OCI-LY7 (cell line): ENCODE measurements around the gene SPEN.
"Not testable (repeated sequence)": the region's sequence is repeated elsewhere in the genome, so short reads cannot be mapped to it uniquely, and the experiment has no call there.

ENCODE experiments used
- CTCF ChIP-seq: fragments of 200-600 bp; sonication (generic); conservative IDR thresholded peaks from 2 replicates; pipeline ENCODE4 v1.5.1; 2014; ENCODE audit warnings: mild to moderate bottlenecking, antibody characterized with exemption, low read length, moderate library complexity, mixed read lengths
- EZH2phosphoT487 ChIP-seq: fragments of 200-600 bp; sonication (generic); IDR thresholded peaks from 2 replicates; pipeline ENCODE4 v1.6.1; 2018; ENCODE audit warnings: low read depth, borderline replicate concordance, mild to moderate bottlenecking, mixed run types, antibody characterized with exemption, low read length, moderate library complexity, mixed read lengths

GRCh38 chr1:15807549-15807948 lies 40.0 kb upstream of the SPEN start, which contains the start of gene UQCRHL:
- not testable (repeated sequence) for TF ChIP-seq CTCF, EZH2phosphoT487
